ENCODE results near the gene JPH2.

GRCh38 chr20:44084891-44085290 lies 102.1 kb downstream of the JPH2 start:
- TF ChIP-seq CTCF (IDR thresholded peaks at IDR 0.05) = no peak
- TF ChIP-seq EP300 (IDR thresholded peaks at IDR 0.05) = no peak
- no peak for TF ChIP-seq POLR2A (IDR thresholded peaks at IDR 0.05)
